H9 (cell line): Measurements from ENCODE around the gene SLC2A9. TPM values are rescaled to one million over a fixed set of nuclear protein-coding genes. Genes with fewer than 3 reads are reported as not detected.
A peak's percentile ranks its signal among the peaks of the same experiment; 100 is the strongest.

Experiments used
- DNase-seq: peaks from one replicate; pipeline ENCODE4 v3.0.0-alpha.2; 2017
- H2AFZ ChIP-seq: one replicate; pipeline ENCODE4 v1.6.1; 2013; ENCODE audit warnings: mild to moderate bottlenecking, low read length, control low read depth, moderate library complexity
- H2AK5ac ChIP-seq: 2 replicates; pipeline ENCODE4 v1.6.1; 2013; ENCODE audit warnings: low read length, control low read depth, mixed read lengths; ENCODE audit not compliant: insufficient read length
- H2BK120ac ChIP-seq: one replicate; pipeline ENCODE4 v1.6.1; 2013; ENCODE audit warnings: low read depth, mild to moderate bottlenecking, low read length, control low read depth, inconsistent platforms; ENCODE audit not compliant: poor library complexity, severe bottlenecking
- H2BK12ac ChIP-seq: 2 replicates; pipeline ENCODE4 v1.6.1; 2013; ENCODE audit warnings: low read length, control low read depth, mixed read lengths, low read depth; ENCODE audit not compliant: insufficient read length
- H2BK15ac ChIP-seq: 2 replicates; pipeline ENCODE4 v1.6.1; 2013; ENCODE audit warnings: low read depth, low read length, control low read depth
- H2BK20ac ChIP-seq: one replicate; pipeline ENCODE4 v1.6.1; 2013; ENCODE audit warnings: low read depth, mild to moderate bottlenecking, low read length, control low read depth, inconsistent platforms; ENCODE audit not compliant: poor library complexity, severe bottlenecking
- H2BK5ac ChIP-seq: 2 replicates; pipeline ENCODE4 v1.6.1; 2013; ENCODE audit warnings: low read length, control low read depth, mixed read lengths; ENCODE audit not compliant: insufficient read length
- H3K14ac ChIP-seq: 2 replicates; pipeline ENCODE4 v1.6.1; 2013; ENCODE audit warnings: low read length, control low read depth; ENCODE audit not compliant: insufficient read depth
- H3K18ac ChIP-seq: 2 replicates; pipeline ENCODE4 v1.6.1; 2013; ENCODE audit warnings: low read depth, mild to moderate bottlenecking, mixed read lengths, low read length, control low read depth; ENCODE audit not compliant: insufficient read length
- H3K23ac ChIP-seq: 2 replicates; pipeline ENCODE4 v1.6.1; 2013; ENCODE audit warnings: low read length, control low read depth, mixed read lengths, low read depth; ENCODE audit not compliant: insufficient read length
- H3K23me2 ChIP-seq: 2 replicates; pipeline ENCODE4 v1.6.1; 2013; ENCODE audit warnings: low read depth, mild to moderate bottlenecking, mixed read lengths, low read length, control low read depth; ENCODE audit not compliant: insufficient read length, poor library complexity, severe bottlenecking
- H3K27ac ChIP-seq: 2 replicates; pipeline ENCODE4 v1.5.1; 2013; ENCODE audit warnings: low read length, control low read depth, mixed read lengths, low read depth; ENCODE audit not compliant: insufficient read length
- H3K27me3 ChIP-seq: 2 replicates; pipeline ENCODE4 v1.6.1; 2013; ENCODE audit warnings: low read length, control low read depth, inconsistent platforms; ENCODE audit not compliant: insufficient read depth
- H3K4ac ChIP-seq: 2 replicates; pipeline ENCODE4 v1.6.1; 2013; ENCODE audit warnings: low read depth, mild to moderate bottlenecking, control low read depth, inconsistent platforms, low read length, moderate library complexity
- H3K4me1 ChIP-seq: 2 replicates; pipeline ENCODE4 v1.6.1; 2013; ENCODE audit warnings: low read length, control low read depth, inconsistent platforms; ENCODE audit not compliant: insufficient read depth
- H3K4me2 ChIP-seq: 2 replicates; pipeline ENCODE4 v1.6.1; 2013; ENCODE audit warnings: low read length, control low read depth, mixed read lengths; ENCODE audit not compliant: insufficient read length, insufficient read depth
- H3K56ac ChIP-seq: 2 replicates; pipeline ENCODE4 v1.6.1; 2013; ENCODE audit warnings: low read depth, mild to moderate bottlenecking, mixed read lengths, low read length, control low read depth; ENCODE audit not compliant: insufficient read length
- H3K79me1 ChIP-seq: 2 replicates; pipeline ENCODE4 v1.6.1; 2013; ENCODE audit warnings: low read depth, mild to moderate bottlenecking, moderate library complexity, low read length, control low read depth, inconsistent platforms; ENCODE audit not compliant: insufficient read depth, poor library complexity, severe bottlenecking
- H3K79me2 ChIP-seq: 2 replicates; pipeline ENCODE4 v1.6.1; 2013; ENCODE audit warnings: low read length, control low read depth, inconsistent platforms; ENCODE audit not compliant: insufficient read depth
- H3K9ac ChIP-seq: 2 replicates; pipeline ENCODE4 v1.6.1; 2013; ENCODE audit warnings: low read length, control low read depth, mixed read lengths; ENCODE audit not compliant: insufficient read length; ENCODE audit errors: extremely low read depth
- H3K9me3 ChIP-seq: one replicate; pipeline ENCODE4 v1.6.1; 2013; ENCODE audit warnings: low read depth, low read length, inconsistent platforms; ENCODE audit not compliant: control insufficient read depth
- H3T11ph ChIP-seq: one replicate; pipeline ENCODE4 v1.6.1; 2013; ENCODE audit warnings: mild to moderate bottlenecking, low read length, control low read depth, inconsistent platforms
- H4K20me1 ChIP-seq: one replicate; pipeline ENCODE4 v1.6.1; 2013; ENCODE audit not compliant: control insufficient read depth, insufficient read length, insufficient read depth
- H4K5ac ChIP-seq: 2 replicates; pipeline ENCODE4 v1.6.1; 2013; ENCODE audit warnings: low read depth, mild to moderate bottlenecking, mixed read lengths, low read length, control low read depth; ENCODE audit not compliant: insufficient read length
- H4K8ac ChIP-seq: replicated peaks from 2 replicates; pipeline ENCODE4 v1.6.1; 2013; ENCODE audit warnings: low read length, control low read depth, mixed read lengths, low read depth; ENCODE audit not compliant: insufficient read length
- H4K91ac ChIP-seq: 2 replicates; pipeline ENCODE4 v1.6.1; 2013; ENCODE audit warnings: low read depth, mild to moderate bottlenecking, moderate library complexity, mixed read lengths, low read length, control low read depth; ENCODE audit not compliant: insufficient read length
- H3K27ac Mint-ChIP-seq, 3 experiments: 2 replicates in 2 of 3; 3 replicates in 1 of 3; pipeline ENCODE4 v1.8.0; 2020 to 2021; ENCODE audit warnings: mixed read lengths in 3 of 3, mild to moderate bottlenecking in 1 of 3, moderate library complexity in 1 of 3
- H3K27me3 Mint-ChIP-seq: 2 replicates; pipeline ENCODE4 v1.8.0; 2021; ENCODE audit warnings: low read depth, mild to moderate bottlenecking, moderate library complexity, mixed read lengths
- H3K36me3 Mint-ChIP-seq, 3 experiments: 2 replicates in 2 of 3; 3 replicates in 1 of 3; pipeline ENCODE4 v1.8.0; 2020 to 2021; ENCODE audit warnings: low read depth in 3 of 3, mixed read lengths in 3 of 3; ENCODE audit not compliant: insufficient read depth in 1 of 3
- H3K4me1 Mint-ChIP-seq, 2 experiments: 2 replicates each; pipeline ENCODE4 v1.8.0; 2020; ENCODE audit warnings: mixed read lengths in 2 of 2
- H3K4me3 Mint-ChIP-seq, 2 experiments: 2 replicates in 1 of 2; 3 replicates in 1 of 2; pipeline ENCODE4 v1.8.0; 2020 to 2021; ENCODE audit warnings: mild to moderate bottlenecking in 2 of 2, mixed read lengths in 2 of 2, moderate library complexity in 1 of 2
- H3K9me3 Mint-ChIP-seq, 2 experiments: 2 replicates in 1 of 2; 3 replicates in 1 of 2; pipeline ENCODE4 v1.8.0; 2020; ENCODE audit warnings: mild to moderate bottlenecking in 2 of 2, mixed read lengths in 2 of 2, moderate library complexity in 1 of 2
- CTCF ChIP-seq: fragments of 200-600 bp; sonication (generic); conservative IDR thresholded peaks from 3 replicates; pipeline ENCODE4 v1.8.0; 2021; ENCODE audit warnings: antibody characterized with exemption, mild to moderate bottlenecking
- WGBS: extraction: QIAGEN DNeasy Blood & Tissue Kit; methylation state at CpG from one replicate; pipeline ENCODE4 v1.1.7; 2013; ENCODE audit warnings: missing lambda C conversion rate, low lambda C conversion rate, mixed read lengths; ENCODE audit not compliant: insufficient read length; ENCODE audit errors: extremely low coverage; 5-methylcytosine and 5-hydroxymethylcytosine counted together
- total RNA-seq: library from RNA; stranded (reverse); gene quantifications from 2 replicates; pipeline ENCODE4 v1.2.1, GENCODE V29; 2021

SLC2A9 gene
- total RNA-seq, 1 experiment from 2014 or later, result 0.79 TPM

GRCh38 chr4:10028910-10029309 lies 7.6 kb upstream of the SLC2A9 start:
- Histone ChIP-seq H4K91ac (no peak overlapping the region), H4K5ac (no peak overlapping the region), H3K4me2 (no peak overlapping the region), H2AK5ac (no peak overlapping the region), H3K9ac (no peak overlapping the region), H4K20me1 (no peaks in the 10 kb centered on the region), H2AFZ (no peak overlapping the region), H3K79me2 (no peaks in the 10 kb centered on the region), H2BK12ac (no peak overlapping the region), H2BK15ac (no peak overlapping the region), H2BK20ac (no peak overlapping the region), H3K4me1 (no peaks in the 10 kb centered on the region), H3K23ac (no peak overlapping the region), H2BK5ac (no peak overlapping the region), H3K56ac (no peak overlapping the region), H3K9me3 (no peaks in the 10 kb centered on the region), H3T11ph (no peak overlapping the region), H4K8ac (no peak overlapping the region), H3K27ac (no peak overlapping the region), H3K18ac (no peak overlapping the region), H3K23me2 (no peaks in the 10 kb centered on the region), H3K79me1 (no peaks in the 10 kb centered on the region), H3K14ac (no peak overlapping the region), H3K4ac (no peak overlapping the region), H3K27me3 (no peaks in the 10 kb centered on the region), H2BK120ac (no peak overlapping the region)
- no peak overlapping the region for H3K27ac Mint-ChIP-seq
- peak; percentile 24 for DNase-seq
- no peak for TF ChIP-seq CTCF
- H3K4me3 Mint-ChIP-seq, result no peak overlapping the region
- H3K36me3 Mint-ChIP-seq, result no peaks in the 10 kb centered on the region
- H3K4me1 Mint-ChIP-seq, result peaks cover 17 to 24% of the 10 kb centered on the region in 2 experiments
- WGBS, result no CpG with 5 or more reads among the region's 4 CpGs
- H3K27me3 Mint-ChIP-seq, result peaks cover 19% of the 10 kb centered on the region
- no peaks in the 10 kb centered on the region; a peak in 1 of 5 replicates for H3K9me3 Mint-ChIP-seq
